Measurements from ENCODE around the gene KIF3C.

DNA sequence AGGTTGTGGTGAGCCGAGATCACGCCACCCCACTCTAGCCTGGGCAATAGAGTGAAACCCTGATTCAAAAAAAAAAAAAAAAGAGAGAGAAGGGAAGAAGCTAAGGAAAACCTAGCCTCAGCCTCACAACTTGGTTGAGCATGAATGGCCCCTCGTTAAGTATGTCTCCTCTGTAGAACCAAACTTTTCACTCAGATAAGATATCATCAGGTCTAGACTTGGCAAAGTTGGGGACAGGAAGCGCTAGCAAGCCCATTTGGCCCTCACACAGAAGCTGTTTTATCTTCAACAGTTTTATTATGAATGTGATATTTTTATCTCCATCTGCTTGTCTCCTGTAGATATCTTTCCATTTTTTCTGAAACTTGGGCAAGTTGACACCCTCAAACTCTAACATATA, 100.5 kb downstream of the KIF3C start:
- TF ChIP-seq, protein P1, sequence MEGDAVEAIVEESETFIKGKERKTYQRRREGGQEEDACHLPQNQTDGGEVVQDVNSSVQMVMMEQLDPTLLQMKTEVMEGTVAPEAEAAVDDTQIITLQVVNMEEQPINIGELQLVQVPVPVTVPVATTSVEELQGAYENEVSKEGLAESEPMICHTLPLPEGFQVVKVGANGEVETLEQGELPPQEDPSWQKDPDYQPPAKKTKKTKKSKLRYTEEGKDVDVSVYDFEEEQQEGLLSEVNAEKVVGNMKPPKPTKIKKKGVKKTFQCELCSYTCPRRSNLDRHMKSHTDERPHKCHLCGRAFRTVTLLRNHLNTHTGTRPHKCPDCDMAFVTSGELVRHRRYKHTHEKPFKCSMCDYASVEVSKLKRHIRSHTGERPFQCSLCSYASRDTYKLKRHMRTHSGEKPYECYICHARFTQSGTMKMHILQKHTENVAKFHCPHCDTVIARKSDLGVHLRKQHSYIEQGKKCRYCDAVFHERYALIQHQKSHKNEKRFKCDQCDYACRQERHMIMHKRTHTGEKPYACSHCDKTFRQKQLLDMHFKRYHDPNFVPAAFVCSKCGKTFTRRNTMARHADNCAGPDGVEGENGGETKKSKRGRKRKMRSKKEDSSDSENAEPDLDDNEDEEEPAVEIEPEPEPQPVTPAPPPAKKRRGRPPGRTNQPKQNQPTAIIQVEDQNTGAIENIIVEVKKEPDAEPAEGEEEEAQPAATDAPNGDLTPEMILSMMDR (IDR thresholded peaks at IDR 0.05) = no peak
- TF ChIP-seq POLR2A (IDR thresholded peaks at IDR 0.05) = no peak
